K562 treated with DMSO at 1 percent for 48 hours (cell line): ENCODE data around the gene HLA-DQA1. TPM values are rescaled to one million over a fixed set of nuclear protein-coding genes. Genes with fewer than 3 reads are reported as not detected.

Experiments
- total RNA-seq: library from RNA; unstranded; fragments of 300-600 nt; gene quantifications from 2 replicates; pipeline ENCODE4 v1.2.3, GENCODE V29; 2022; ENCODE audit warnings: low replicate concordance; ENCODE audit errors: extremely low read depth

HLA-DQA1 gene
- total RNA-seq, result not detected in 2 replicates

GRCh38 chr6:32637219-32637880 is at the start of gene HLA-DQA1:
TSS of gene HLA-DQA1 (plus strand) at chr6:32637406. CDS start at chr6:32637459, 53 bp downstream.

GRCh38 chr6:32589596-32590449 is 47.4 kb upstream of the HLA-DQA1 start, which contains the start of gene HLA-DRB1:
TSS of gene HLA-DRB1 (minus strand) at chr6:32589848. CDS start at chr6:32589742, 106 bp downstream.

GRCh38 chr6:32666420-32667300 is 29.5 kb downstream of the HLA-DQA1 start, which contains the start of gene HLA-DQB1:
TSS of gene HLA-DQB1 (minus strand) at chr6:32666657. CDS start at chr6:32666607, 50 bp downstream.

Other genes with a start within 250 kb of the HLA-DQA1 start
- not detected in 2 replicates for gene BTNL2, start 230.2 kb upstream of the HLA-DQA1 start, total RNA-seq
- gene HLA-DRA, start 197.5 kb upstream of the HLA-DQA1 start, total RNA-seq, result not detected in 2 replicates
- gene HLA-DRB5, start 107.1 kb upstream of the HLA-DQA1 start, total RNA-seq, result not detected in 2 replicates
- not detected in 2 replicates for gene HLA-DRB1, start 47.6 kb upstream of the HLA-DQA1 start, total RNA-seq
- gene HLA-DQB1, start 29.3 kb downstream of the HLA-DQA1 start, total RNA-seq, result not detected in 2 replicates
- gene HLA-DQA2, start 104.0 kb downstream of the HLA-DQA1 start, total RNA-seq, result not detected in 2 replicates
- not detected in 2 replicates for gene HLA-DQB2, start 126.1 kb downstream of the HLA-DQA1 start, total RNA-seq
- gene HLA-DOB, start 179.6 kb downstream of the HLA-DQA1 start, total RNA-seq, result not detected in 2 replicates
- gene TAP2, start 201.3 kb downstream of the HLA-DQA1 start, total RNA-seq, result not detected in 2 replicates
- not detected in 2 replicates for gene PSMB8, start 206.6 kb downstream of the HLA-DQA1 start, total RNA-seq
- not detected in 2 replicates for gene TAP1, start 216.3 kb downstream of the HLA-DQA1 start, total RNA-seq
- gene PSMB9, start 216.8 kb downstream of the HLA-DQA1 start, total RNA-seq, result not detected in 2 replicates